Testis (tissue), 2 donors: ENCODE data around the gene CAPN12.
"Not testable (repeated sequence)": the region's sequence is repeated elsewhere in the genome, so short reads cannot be mapped to it uniquely, and the experiment has no call there.

Experiments
- CTCF ChIP-seq, 3 experiments: fragments of 450-650 bp in 2 of 3; fragments of 200-600 bp in 1 of 3; sonication (generic) in 1 of 3; IDR thresholded peaks; one replicate each; pipeline ENCODE4 v1.5.1; 2016 to 2019; ENCODE audit warnings: antibody characterized with exemption in 3 of 3, mild to moderate bottlenecking in 2 of 3, moderate library complexity in 1 of 3
- POLR2A ChIP-seq: fragments of 450-650 bp; IDR thresholded peaks from one replicate; pipeline ENCODE4 v1.6.1; 2017; ENCODE audit warnings: antibody characterized with exemption, mild to moderate bottlenecking, moderate library complexity

GRCh38 chr19:38760805-38761517, 16.7 kb upstream of the CAPN12 start:
- TF ChIP-seq CTCF (IDR thresholded peaks at IDR 0.05); POLR2A: not testable (repeated sequence)
